GM19324 (cell line): ENCODE data around the gene TVP23A.
"Not testable (repeated sequence)": the region's sequence is repeated elsewhere in the genome, so short reads cannot be mapped to it uniquely, and the experiment has no call there.

ENCODE experiments used
- ATAC-seq: cut with Tn5 transposase; IDR thresholded peaks from one replicate; pipeline ENCODE4 v1.9.1; 2021; ENCODE audit warnings: mild to moderate bottlenecking, moderate library complexity; ENCODE audit not compliant: unreplicated experiment, low FRiP score

TVP23A gene

DNA sequence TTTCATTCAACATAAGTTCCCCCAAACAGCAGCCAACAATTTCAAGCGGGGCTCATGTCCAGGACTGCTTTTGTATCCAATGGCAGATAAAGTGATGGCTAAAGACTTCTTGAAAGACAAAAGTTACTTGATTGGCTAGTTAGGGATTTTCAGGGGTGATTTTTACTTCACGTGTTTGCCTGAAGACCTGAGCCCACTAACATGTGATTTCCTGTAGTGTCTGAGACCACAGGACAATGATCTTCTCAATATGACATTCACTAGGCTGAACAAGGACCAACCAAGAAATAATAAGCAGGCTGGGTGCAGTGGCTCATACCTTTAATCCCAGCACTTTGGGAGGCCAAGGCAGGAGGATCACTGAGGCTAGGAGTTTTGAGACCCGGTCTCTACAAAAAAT is 10.4 kb downstream of the TVP23A start:
- ATAC-seq: no peak

DNA sequence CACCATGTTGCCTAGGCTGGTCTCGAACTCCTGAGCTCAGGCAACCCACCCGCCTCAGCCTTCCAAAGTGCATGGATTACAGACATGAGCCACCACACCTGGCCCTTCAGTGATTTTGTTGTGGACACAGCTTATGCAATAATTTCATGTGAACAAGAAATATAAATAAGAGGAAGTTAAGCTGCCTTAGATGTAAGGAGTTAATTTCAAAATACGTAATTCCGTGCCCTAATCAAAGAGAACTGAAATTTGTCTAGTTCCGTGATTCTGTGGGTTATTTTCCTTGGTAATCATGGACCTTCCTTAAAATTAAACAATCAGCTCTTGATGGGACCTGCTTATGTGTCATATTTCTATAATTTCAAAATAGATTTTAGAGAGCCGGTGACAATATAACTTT is 11.9 kb downstream of the TVP23A start:
- ATAC-seq: no peak

DNA sequence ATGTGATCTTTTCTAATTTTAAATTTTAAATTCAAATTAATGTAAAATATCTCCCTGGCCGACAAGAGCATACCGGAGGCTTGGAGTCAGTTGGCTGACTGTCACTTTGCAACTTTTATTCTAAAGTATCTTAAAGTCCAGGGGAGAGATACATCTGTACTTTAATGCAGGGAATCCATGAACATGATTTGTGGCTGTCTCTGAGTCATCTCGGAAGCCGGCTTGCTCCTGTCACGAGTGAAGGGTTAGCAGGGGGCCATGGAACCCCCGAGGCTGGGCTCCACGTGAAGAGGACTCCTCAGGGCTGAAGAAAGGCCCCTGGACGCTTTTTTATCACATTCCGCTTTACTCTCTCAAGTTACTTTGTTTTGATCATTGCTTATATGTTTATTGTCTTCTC is 13.3 kb downstream of the TVP23A start:
- ATAC-seq: no peak

DNA sequence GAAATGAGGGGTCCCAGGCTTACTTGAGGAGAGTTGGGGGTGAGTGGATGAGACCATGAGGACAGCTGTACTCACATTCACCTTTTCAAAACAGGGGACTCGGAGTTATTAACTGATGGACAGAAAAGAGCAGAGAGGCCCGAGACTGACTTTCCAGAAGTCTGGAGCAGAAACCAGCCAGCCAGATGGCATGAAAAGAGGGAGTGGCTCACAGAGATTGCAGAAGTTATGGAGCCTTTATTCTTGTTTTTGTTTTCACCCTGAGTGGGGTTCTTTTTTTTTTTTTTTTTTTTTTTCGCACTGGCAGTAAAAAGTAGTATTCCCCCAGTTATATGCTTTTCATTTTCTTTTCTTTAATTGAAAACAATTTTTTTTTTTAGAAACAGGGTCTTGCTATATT is 18.9 kb downstream of the TVP23A start:
- no peak for ATAC-seq

DNA sequence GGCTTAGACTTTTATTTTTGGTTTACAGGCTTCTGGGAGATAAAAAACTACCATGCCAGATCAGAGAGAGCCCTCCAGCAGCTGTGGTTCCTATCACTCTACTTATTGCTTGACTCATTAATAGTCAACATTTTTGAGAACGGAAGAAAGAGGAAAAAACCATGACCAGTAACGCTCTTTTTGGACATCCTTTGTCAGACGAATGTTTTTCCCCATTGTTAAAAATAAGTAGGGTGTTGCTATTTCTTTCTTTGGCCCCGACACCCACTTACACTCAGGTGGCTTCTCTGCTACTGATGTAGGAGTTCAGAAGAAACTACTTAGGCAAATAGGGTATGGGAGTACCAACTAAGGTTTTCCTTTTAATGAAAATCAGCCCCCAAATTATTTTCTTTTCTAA is 27.5 kb downstream of the TVP23A start:
- ATAC-seq: no peak

DNA sequence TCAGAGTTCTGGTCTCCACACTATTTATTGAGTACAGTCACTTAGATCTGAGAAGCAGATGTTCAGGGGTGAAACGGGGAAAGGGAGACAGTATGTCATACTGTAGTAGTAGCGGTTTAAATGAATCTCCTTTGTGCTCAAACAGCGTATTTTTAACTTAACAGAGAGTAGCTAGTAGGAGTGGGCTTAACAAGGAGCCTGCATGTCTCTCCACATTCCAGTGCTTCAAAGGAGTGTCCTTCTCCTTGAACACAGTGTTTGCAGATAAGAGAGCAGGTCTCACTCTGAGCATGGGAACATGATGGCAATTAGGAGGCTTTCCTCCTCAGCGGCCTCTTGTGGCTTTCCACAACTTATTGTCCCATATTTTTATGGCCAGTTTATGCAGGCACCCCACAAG is 30.0 kb downstream of the TVP23A start:
- not testable (repeated sequence) for ATAC-seq

DNA sequence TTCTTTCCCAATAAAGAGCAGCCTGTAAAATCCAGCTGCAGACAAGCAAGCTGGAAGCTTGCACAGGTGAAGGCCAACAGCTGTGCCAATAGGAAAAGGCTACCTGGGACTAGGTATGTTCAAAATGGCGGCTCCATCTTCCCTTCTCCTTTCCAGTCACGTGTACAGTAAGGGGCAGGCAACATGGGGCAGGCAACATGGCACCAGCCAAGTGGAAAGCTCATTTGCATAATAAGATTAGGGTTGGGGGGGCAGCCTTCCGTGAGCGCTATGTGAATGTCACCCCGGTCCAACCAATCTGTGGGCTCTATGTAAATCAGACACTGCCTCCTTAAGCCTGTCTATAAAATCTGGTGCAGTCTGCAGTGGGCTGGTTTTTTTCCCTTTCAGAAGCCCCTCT is 31.3 kb downstream of the TVP23A start:
- no peak for ATAC-seq

DNA sequence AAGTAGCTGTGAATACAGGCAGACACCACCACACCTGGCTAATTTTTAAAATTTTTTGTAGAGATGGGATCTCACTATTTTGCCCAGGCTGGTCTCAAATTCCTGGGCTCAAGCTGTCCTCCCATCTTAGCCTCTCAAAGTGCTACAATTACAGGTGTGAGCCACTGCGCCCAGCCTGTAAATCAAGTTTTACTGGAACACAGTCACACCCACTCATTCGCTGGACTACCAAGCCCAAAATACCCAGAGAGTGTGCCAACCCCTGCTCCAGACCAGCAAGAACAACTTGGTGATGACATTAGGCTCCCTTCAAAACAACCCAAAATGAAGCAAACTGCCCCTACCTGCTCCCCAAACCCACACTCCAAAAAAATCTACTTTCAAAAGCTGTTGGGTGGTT is 36.0 kb downstream of the TVP23A start:
- ATAC-seq: no peak

DNA sequence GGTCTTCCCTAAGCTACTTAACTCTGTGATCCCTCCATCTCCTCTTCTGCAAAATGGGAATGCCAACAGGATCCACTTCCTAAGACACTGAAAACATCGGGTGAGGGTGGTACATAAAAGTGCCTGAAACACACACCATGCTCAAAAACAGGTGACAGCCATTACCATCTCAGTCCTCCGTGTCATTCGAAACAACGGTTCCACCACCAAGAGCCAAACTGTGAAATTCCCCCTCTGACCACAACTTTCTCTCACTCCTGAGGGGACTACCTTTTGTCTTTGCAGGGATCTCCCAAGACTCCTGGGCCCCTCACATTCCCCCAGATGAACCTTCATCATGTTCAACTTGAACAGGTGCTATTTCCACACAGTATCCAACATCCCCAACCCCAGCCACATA is 38.0 kb downstream of the TVP23A start:
- ATAC-seq: no peak

DNA sequence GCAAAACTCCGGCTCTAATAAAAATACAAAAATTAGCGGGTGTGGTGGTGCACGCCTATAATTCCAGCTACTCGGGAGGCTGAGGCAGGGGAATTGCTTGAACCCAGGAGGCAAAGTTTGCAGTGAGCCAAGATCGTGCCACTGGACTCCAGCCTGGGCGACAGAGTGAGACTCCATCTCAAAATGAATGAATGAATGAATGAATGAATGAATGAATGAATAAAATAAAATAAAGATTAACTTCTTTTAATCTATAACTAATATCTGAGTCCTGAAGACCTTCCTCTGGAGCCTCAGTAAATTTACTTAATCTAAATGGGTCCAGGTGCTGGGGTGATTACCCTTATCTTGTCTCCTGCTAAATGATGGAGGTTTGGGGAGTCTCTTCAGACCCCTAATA is 38.7 kb downstream of the TVP23A start:
- not testable (repeated sequence) for ATAC-seq

DNA sequence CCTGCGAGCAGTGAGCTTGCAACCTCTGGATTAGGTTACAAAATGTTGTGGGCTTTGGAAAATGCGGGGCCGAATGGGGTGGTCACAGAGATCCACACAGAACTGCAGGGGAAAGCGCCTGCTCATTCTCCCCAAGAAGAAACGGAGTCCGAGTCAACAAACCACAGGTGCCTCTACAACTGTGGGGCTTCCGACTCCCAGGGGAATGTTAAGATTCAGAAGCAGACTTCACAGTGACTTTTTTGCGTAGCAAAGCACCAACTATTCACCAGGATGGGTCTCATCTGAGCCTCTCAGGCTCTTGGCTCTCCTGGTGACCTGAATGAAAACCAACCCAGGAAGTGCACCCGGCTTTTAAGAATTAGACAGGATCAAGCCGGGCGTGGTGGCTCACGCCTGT is 41.2 kb downstream of the TVP23A start:
- no peak for ATAC-seq

DNA sequence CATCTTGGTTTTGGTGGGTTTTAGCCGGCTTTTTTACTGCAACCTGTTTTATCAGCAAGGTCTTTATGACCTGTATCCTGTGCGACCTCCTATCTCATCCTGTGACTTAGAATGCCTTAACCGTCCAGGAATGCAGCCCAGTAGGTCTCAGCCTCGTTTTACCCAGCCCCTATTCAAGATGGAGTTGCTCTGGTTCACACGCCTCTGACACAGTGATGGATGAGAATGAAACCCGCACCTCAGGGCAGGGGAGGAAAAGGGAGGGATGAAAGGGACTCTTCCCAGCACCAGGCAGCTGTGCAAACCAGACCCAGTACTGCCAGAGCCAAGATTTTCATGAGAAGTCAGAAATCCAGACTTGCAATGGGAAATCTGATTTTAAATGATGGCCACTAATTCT is 41.7 kb downstream of the TVP23A start:
- ATAC-seq: not testable (repeated sequence)

DNA sequence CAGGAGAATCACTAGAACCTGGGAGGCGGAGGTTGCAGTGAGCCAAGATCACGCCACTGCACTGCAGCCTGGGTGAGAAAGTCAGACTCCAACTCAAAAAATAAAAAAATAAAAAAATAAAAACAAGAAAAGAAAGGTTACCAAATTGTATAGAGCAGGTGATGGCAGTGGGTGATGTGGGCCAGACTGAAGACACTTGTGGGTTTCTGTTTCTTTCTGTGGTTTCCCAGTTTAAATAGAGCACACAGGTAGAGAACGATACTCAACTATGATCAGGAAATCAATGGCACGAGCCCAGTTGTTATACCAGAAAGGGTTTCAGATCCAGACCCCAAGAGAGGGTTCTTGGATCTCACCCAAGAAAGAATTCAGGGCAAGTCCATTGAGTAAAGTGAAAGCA is 42.3 kb downstream of the TVP23A start:
- peak; percentile 86 for ATAC-seq

DNA sequence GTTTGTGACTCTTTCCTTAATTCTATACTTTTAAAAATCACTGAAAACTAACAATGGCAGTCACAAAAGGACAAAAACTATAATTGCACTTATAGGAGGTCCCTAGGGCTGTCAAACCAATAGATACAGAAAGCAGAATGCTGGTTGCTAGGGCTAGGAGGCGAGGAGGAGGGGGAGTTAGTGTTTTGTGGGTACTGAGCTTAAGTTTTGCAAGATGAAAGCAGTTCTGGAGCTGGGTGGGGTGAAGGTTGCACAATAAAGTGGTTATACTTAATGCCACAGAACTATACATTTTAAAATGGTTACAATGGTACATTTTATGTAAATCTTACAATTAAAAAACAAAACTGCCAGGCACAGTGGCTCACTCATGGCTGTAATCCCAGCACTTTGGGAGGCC is 47.7 kb downstream of the TVP23A start:
- ATAC-seq: no peak

DNA sequence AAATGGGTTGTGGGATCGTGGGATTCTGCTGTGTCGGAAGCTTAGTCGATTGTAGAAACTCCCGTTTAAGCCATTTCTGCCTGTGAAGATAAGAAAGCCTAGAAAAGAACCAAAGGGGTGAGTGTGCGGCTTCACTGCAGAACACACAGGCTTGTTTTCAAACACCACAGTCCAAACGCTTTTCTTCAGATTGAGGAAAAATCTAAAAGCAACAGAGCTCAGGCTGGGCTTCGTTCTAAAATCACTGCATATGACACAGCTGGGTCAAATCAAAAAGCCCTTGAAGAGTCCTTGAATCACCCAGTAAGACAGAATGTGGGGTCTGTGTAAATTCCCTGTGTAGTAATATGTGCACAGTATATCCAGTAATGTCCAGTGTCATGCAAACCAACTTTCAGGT is 49.2 kb downstream of the TVP23A start:
- ATAC-seq: no peak

DNA sequence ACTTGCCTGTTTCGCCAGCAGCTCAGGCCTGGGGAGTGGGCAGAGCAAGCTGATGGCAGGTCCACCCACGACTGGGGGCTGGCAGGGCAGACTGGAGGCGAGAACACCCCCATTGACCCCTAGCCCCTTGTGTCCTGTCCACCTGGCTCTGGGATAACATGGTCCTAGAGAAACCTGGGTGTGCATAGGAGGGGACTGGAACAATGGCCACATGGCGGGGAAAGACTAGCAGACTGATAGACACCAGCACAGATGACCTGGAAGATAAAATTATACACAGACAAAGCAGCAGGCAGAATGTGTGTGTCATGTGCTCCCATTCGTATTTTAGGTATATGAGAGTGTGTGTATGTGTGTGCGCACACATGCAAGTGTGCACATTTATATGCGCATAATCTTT is 51.5 kb downstream of the TVP23A start:
- no peak for ATAC-seq

DNA sequence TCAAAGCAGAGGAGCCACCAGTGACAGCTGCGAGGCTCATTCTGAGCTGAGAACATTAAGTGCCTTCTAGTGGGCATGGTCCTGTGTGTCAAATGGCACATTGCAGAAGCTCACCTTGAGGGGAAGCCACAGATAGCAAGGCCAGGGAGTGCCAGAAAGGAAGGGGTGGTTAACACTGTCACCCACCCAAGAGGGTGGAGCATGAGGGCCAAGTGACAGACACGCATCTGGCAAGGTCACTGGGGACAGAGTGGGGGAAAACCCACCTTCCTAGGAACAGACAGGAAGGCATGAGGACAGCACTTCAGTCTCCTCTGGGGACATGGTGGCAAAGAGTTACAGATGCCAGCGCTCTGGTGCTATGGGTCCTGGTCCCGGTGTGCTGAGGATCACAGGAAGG is 52.8 kb downstream of the TVP23A start:
- ATAC-seq: no peak

DNA sequence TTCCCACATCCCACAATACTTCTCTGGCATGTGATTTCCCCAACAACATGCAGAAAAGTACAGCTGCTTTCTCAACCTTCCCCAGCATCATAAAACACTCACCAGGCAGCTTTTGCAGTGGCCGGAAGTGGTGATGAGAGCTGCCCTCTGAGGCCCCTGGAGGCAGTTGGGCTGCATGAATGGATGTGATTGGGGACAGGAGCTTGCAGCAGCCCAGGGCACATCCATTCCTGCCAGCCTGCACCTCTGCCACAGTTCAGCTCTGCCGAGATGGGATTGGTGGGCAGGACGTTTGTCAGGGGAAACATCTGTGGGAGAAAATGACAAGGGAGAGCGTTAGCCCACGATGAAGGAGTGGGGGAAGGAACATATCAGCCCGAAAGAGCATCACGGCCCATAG is 55.1 kb downstream of the TVP23A start:
- no peak for ATAC-seq

DNA sequence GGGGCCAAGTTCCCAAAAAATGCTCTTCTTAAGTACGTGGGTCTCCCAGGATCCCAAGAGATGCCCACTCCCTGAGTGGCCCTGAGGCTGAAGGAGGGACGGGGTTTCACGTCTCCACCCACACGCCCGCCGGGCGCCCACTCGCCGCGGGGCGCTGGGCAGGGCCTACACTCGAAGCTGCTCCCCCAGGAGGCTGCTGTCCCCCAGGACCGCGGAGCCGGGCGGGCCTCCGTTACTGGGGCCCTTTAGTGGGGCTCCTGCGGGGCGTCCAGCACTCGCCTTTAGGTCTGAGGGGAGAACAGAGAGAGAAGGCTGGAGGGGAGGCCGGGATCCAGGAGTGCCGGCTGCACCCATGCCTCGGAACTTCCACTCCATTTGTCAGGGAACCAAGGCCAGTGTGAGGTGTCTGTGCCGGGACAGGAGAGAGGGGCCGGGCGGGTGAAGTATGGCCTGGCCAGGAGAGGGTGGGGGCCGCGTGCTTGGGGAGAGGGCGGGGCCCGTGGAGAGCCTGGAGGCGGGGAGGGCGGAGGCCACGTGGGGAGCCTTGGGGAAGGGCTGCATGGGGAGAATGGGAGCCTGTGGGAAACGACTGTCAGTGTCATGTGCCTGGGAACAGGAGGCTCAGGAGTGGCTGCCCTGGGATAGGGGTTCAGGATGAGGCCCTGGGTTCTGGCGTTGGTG is 56.1 kb downstream of the TVP23A start:
- ATAC-seq: no peak

DNA sequence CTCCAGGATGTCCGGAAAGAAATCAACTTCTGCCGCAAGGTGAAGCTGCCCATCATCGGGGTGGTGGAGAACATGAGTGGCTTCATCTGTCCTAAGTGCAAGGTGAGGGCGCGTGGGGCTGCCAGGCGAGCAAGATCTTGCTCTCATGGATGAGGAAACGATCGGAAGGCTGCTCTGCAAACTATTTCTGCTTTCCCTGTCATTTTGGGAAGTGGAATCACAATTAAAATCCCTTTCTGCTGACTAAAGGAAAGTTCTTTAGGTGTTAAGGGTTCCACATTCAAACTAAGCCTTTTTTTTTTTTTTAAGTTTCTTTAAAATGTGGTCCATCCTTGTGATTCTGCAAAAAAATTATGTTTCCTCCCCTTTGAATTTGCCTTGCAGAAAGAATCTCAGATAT is 57.2 kb downstream of the TVP23A start:
- ATAC-seq: no peak

DNA sequence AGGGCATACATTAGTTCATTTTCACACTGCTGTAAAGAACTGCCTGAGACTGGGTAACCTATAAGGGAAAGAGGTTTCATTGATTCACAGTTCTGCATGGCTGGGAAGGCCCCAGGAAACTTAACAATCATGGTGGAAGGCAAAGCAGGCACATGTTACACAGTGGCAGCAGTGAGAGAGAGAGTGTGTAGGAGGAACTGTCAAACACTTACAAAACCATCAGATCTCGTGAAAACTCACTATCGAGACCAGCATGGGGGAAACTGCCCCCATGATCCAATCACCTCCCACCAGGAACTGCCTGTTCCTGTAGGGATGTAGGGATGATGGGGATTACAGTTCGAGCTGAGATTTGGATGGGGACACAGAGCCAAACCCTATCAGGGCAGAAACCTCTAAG is 57.7 kb downstream of the TVP23A start:
- no peak for ATAC-seq

DNA sequence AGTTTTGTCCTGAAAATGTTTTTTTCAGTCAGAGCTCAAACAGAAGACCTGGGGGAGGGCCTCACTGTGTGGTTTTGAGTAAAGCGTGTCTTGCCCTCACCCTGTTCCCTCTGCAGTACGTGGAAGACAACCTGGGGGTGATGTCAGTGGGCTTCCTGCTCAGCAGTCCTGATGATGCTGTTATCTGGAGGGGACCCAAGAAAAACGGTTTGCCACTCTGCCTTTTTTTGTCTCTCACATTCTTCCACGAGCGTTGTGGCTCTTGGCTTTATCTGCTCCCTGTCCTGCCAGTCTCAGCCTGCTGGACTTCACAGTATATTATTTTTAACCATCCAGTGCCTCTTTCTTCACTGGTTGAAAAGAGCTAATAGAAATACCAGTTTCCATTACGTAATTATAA is 62.0 kb downstream of the TVP23A start:
- ATAC-seq: no peak

DNA sequence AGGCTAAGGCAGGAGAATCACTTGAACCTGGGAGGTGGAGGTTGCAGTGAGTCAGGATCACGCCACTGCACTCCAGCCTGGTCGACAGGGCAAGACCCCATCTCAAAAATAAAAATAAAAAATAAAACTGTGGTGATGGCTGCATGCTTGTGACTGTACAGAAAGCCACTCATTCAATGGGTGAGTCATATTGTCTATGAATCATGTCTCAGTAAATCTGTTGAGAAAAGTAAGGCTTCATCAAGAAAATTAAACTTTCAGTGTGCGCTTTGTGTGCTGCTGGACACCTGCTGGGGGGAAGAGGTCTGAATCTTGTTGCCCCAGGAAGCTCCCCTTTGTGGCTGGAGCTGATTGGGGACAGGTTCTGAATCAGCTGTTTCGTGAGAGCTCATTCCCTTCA is 63.7 kb downstream of the TVP23A start:
- ATAC-seq: no peak
